GM23248 (cell line): ENCODE measurements around the gene PHYH.

Source experiments
- EZH2 ChIP-seq: fragments of 200-600 bp; sonication (generic); IDR thresholded peaks from 2 replicates; pipeline ENCODE4 v1.6.1; 2018; ENCODE audit warnings: antibody characterized with exemption, mild to moderate bottlenecking; ENCODE audit not compliant: insufficient read depth, poor library complexity, severe bottlenecking
- EZH2phosphoT487 ChIP-seq: fragments of 200-600 bp; sonication (generic); IDR thresholded peaks from 2 replicates; pipeline ENCODE4 v1.6.1; 2018; ENCODE audit warnings: antibody characterized with exemption, moderate library complexity, mild to moderate bottlenecking, low read depth; ENCODE audit not compliant: insufficient read depth

DNA sequence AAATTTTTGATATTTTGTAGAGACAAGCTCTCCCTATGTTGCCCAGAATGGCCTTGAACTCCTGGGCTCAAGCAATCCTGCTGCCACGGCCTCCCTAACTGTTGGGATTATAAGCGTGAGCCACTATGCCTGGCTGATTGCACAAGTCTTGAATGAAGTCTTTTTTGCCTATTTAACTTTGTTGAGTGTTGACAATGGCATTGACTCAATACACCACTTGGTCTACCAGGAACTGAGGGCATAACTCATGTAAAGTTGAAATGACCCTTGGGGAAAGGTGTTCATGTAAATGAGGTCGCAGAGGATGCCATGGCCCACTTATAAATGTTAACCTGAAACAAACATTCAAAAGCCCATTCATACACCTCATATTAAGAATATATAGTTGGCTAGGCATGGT lies 58.3 kb downstream of the PHYH start:
- TF ChIP-seq EZH2phosphoT487, result no peak
- TF ChIP-seq EZH2, result no peak
